ENCODE results near the gene ASH1L. TPM values are rescaled to one million over a fixed set of nuclear protein-coding genes. Genes with fewer than 3 reads are reported as not detected.
A peak's percentile ranks its signal among the peaks of the same experiment; 100 is the strongest.

The ASH1L gene
- total RNA-seq, 1 donor: 41.6 TPM

DNA sequence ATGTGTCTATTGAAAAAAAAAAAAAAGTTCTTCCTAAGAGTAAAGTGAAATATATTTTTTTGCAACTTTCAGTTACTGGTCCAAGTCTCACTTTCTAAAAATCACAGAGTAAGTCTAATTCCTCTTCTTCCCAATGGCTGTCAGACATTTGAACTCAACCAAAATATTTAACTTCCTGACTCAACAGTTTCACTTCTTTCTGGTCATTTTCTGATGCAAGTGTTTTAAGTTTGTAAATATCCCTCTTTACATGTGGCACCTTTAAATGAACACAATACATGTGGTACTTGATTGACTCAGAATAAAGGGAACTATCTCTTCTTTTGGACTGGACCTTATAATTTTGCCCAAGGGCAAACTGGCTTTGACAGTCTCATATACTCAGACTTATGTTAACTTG is 76.7 kb downstream of the ASH1L start:
- Histone ChIP-seq H3K4me1 (ENCODE audit: insufficient read depth, low read length) (no peaks in the 10 kb centered on the region), H4K20me1 (ENCODE audit: insufficient read depth, low read length) (peaks cover 7% of the 10 kb centered on the region), H3K4me2 (ENCODE audit: insufficient read depth, low read length) (no peak overlapping the region), H3K36me3 (ENCODE audit: insufficient read depth, low read length) (peaks cover 18% of the 10 kb centered on the region), H3K4me3 (ENCODE audit: insufficient read depth, low read length) (no peak overlapping the region), H3K79me2 (ENCODE audit: insufficient read depth, low read length) (peaks cover 60% of the 10 kb centered on the region), H2AFZ (ENCODE audit: low read length) (no peak overlapping the region), H3K27ac (ENCODE audit: low read depth, low read length) (no peak overlapping the region), H3K9me3 (ENCODE audit: low read depth, low read length) (no peaks in the 10 kb centered on the region), H3K27me3 (ENCODE audit: insufficient read depth, low read length) (no peaks in the 10 kb centered on the region)
- no peak for TF ChIP-seq CTCF (IDR thresholded peaks at IDR 0.05; ENCODE audit: extremely low read depth, low read depth, low read length)
- DNase-seq (ENCODE audit: insufficient read length, low spot score, missing footprints): peak; percentile 32

DNA sequence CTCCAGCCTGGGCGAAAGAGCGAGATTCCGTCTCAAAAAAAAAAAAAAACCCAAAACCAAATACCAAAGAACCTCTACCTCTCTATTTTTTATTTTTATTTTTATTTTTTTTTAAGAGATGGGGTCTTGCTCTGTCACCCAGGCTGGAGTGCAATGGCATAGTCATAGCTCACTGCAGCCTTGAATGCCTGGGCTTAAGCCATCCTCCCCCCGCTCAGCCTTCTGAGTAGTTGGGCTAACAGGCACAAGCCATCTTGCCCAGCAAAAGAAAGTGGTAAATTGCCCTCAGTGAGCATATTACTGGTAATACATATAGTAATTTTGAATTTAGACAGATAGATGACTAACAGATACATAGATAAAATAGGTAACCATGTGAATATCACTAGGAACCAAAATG is 77.4 kb downstream of the ASH1L start:
- Histone ChIP-seq H3K79me2 (ENCODE audit: insufficient read depth, low read length) (peaks cover 54% of the 10 kb centered on the region), H3K4me1 (ENCODE audit: insufficient read depth, low read length) (no peaks in the 10 kb centered on the region), H3K9me3 (ENCODE audit: low read depth, low read length) (no peaks in the 10 kb centered on the region), H4K20me1 (ENCODE audit: insufficient read depth, low read length) (peaks cover 7% of the 10 kb centered on the region), H2AFZ (ENCODE audit: low read length) (no peak overlapping the region), H3K4me3 (ENCODE audit: insufficient read depth, low read length) (no peak overlapping the region), H3K27ac (ENCODE audit: low read depth, low read length) (no peak overlapping the region), H3K36me3 (ENCODE audit: insufficient read depth, low read length) (peaks cover 22% of the 10 kb centered on the region), H3K27me3 (ENCODE audit: insufficient read depth, low read length) (no peaks in the 10 kb centered on the region), H3K4me2 (ENCODE audit: insufficient read depth, low read length) (no peak overlapping the region)
- no peak for DNase-seq (ENCODE audit: insufficient read length, low spot score, missing footprints)
- no peak for TF ChIP-seq CTCF (IDR thresholded peaks at IDR 0.05; ENCODE audit: extremely low read depth, low read depth, low read length)

GRCh38 chr1:155481741-155482241 is 80.8 kb downstream of the ASH1L start:
- Histone ChIP-seq H3K4me3 (ENCODE audit: insufficient read depth, low read length) (no peak overlapping the region), H3K4me2 (ENCODE audit: insufficient read depth, low read length) (no peak overlapping the region), H3K27me3 (ENCODE audit: insufficient read depth, low read length) (no peaks in the 10 kb centered on the region), H2AFZ (ENCODE audit: low read length) (no peak overlapping the region), H3K4me1 (ENCODE audit: insufficient read depth, low read length) (peaks cover 4% of the 10 kb centered on the region), H3K79me2 (ENCODE audit: insufficient read depth, low read length) (peaks cover 55% of the 10 kb centered on the region), H4K20me1 (ENCODE audit: insufficient read depth, low read length) (peaks cover 4% of the 10 kb centered on the region), H3K27ac (ENCODE audit: low read depth, low read length) (no peak overlapping the region), H3K9me3 (ENCODE audit: low read depth, low read length) (no peaks in the 10 kb centered on the region), H3K36me3 (ENCODE audit: insufficient read depth, low read length) (peaks cover 21% of the 10 kb centered on the region)
- no peak for TF ChIP-seq CTCF (IDR thresholded peaks at IDR 0.05; ENCODE audit: extremely low read depth, low read depth, low read length)
- DNase-seq (ENCODE audit: insufficient read length, low spot score, missing footprints): no peak

GRCh38 chr1:155479205-155479604 is 83.4 kb downstream of the ASH1L start:
- H3K4me1 ChIP-seq (ENCODE audit: insufficient read depth, low read length): peaks cover 4% of the 10 kb centered on the region
- no peak overlapping the region for H3K27ac ChIP-seq (ENCODE audit: low read depth, low read length)
- no peak overlapping the region for H2AFZ ChIP-seq (ENCODE audit: low read length)
- H3K4me3 ChIP-seq (ENCODE audit: insufficient read depth, low read length): no peak overlapping the region
- peaks cover 45% of the 10 kb centered on the region for H3K79me2 ChIP-seq (ENCODE audit: insufficient read depth, low read length)
- H3K36me3 ChIP-seq (ENCODE audit: insufficient read depth, low read length): peaks cover 21% of the 10 kb centered on the region
- no peaks in the 10 kb centered on the region for H3K9me3 ChIP-seq (ENCODE audit: low read depth, low read length)
- H3K4me2 ChIP-seq (ENCODE audit: insufficient read depth, low read length): no peak overlapping the region
- no peak for TF ChIP-seq CTCF (IDR thresholded peaks at IDR 0.05; ENCODE audit: extremely low read depth, low read depth, low read length)
- peak; percentile 5 for DNase-seq (ENCODE audit: insufficient read length, low spot score, missing footprints)
- H3K27me3 ChIP-seq (ENCODE audit: insufficient read depth, low read length): no peaks in the 10 kb centered on the region
- peaks cover 5% of the 10 kb centered on the region for H4K20me1 ChIP-seq (ENCODE audit: insufficient read depth, low read length)
